Neutrophil (primary cell): Measurements from ENCODE around the gene TAF10.

ENCODE experiments used
- H3K27ac ChIP-seq: fragments of 200-600 bp; sonication (generic); 2 replicates; pipeline ENCODE4 v1.5.1; 2016; ENCODE audit warnings: mild to moderate bottlenecking, moderate library complexity
- H3K27me3 ChIP-seq: fragments of 200-600 bp; sonication (generic); 2 replicates; pipeline ENCODE4 v1.6.0; 2016; ENCODE audit warnings: mild to moderate bottlenecking
- H3K36me3 ChIP-seq: fragments of 200-600 bp; sonication (generic); 2 replicates; pipeline ENCODE4 v1.5.1; 2017
- H3K4me1 ChIP-seq, 2 experiments: fragments of 200-600 bp in 1 of 2; sonication (generic) in 1 of 2; 1 replicate in 1 of 2; 2 replicates in 1 of 2; pipeline versions ENCODE4 v1.5.1 to v1.6.1; 2013 to 2016; ENCODE audit warnings: low read depth in 1 of 2, low read length in 1 of 2, mild to moderate bottlenecking in 1 of 2, moderate library complexity in 1 of 2; ENCODE audit not compliant: control insufficient read depth in 1 of 2, insufficient read depth in 1 of 2
- H3K4me3 ChIP-seq, 2 experiments: fragments of 200-600 bp in 1 of 2; sonication (generic) in 1 of 2; 1 replicate in 1 of 2; 2 replicates in 1 of 2; pipeline ENCODE4 v1.5.1; 2013 to 2016; ENCODE audit warnings: low read depth in 1 of 2, low read length in 1 of 2, mild to moderate bottlenecking in 1 of 2, moderate library complexity in 1 of 2
- H3K9me3 ChIP-seq: fragments of 200-600 bp; sonication (generic); 2 replicates; pipeline ENCODE4 v1.5.1; 2016
- CTCF ChIP-seq: fragments of 200-600 bp; sonication (generic); IDR thresholded peaks from 2 replicates; pipeline ENCODE4 v1.5.1; 2016; ENCODE audit warnings: antibody characterized with exemption

TAF10 gene

GRCh38 chr11:6629892-6630631 lies 18.0 kb upstream of the TAF10 start:
- Histone ChIP-seq H3K36me3 (no peaks in the 10 kb centered on the region), H3K4me3 (no peak overlapping the region), H3K4me1 (peaks cover 4% of the 10 kb centered on the region in 2 experiments), H3K27me3 (no peaks in the 10 kb centered on the region), H3K27ac (no peak overlapping the region), H3K9me3 (no peaks in the 10 kb centered on the region)
- no peak for TF ChIP-seq CTCF

DNA sequence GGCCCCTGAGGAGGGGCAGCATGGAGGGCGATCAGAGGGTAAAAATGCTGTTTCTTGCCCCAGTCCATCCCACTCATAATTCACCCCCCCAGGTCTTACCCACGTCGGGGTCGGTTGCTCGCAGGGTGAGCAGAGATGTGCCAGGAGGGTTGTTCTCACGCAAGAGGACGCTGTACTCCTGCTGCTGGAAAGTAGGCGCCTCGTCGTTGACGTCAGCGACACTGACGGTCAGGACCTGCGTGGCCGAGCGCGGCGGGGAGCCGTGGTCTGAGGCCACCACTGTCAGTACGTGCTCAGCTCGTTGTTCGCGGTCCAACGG lies 17.5 kb upstream of the TAF10 start:
- Histone ChIP-seq H3K27ac (no peak overlapping the region), H3K36me3 (no peaks in the 10 kb centered on the region)
- no peak for TF ChIP-seq CTCF

GRCh38 chr11:6628526-6628925 lies 16.5 kb upstream of the TAF10 start:
- Histone ChIP-seq H3K4me3 (no peak overlapping the region), H3K4me1 (no peaks in the 10 kb centered on the region), H3K9me3 (no peaks in the 10 kb centered on the region), H3K27me3 (no peaks in the 10 kb centered on the region), H3K36me3 (no peaks in the 10 kb centered on the region), H3K27ac (no peak overlapping the region)
- no peak for TF ChIP-seq CTCF

More for the DNA sequence above, 17.5 kb upstream of the TAF10 start:
- Histone ChIP-seq H3K4me1 (no peaks in the 10 kb centered on the region), H3K4me3 (no peak overlapping the region), H3K27me3 (no peaks in the 10 kb centered on the region), H3K9me3 (no peaks in the 10 kb centered on the region)

- no peaks in the 10 kb centered on the region for H3K36me3 ChIP-seq
- H3K27me3 ChIP-seq, result no peaks in the 10 kb centered on the region
- H3K27ac ChIP-seq, result no peak overlapping the region
- no peak for TF ChIP-seq CTCF
- H3K4me3 ChIP-seq, result no peak overlapping the region
- H3K4me1 ChIP-seq, result no peaks in the 10 kb centered on the region
- H3K9me3 ChIP-seq, result no peaks in the 10 kb centered on the region
Measured at GRCh38 chr11:6627762-6628241, 15.8 kb upstream of the TAF10 start.

DNA sequence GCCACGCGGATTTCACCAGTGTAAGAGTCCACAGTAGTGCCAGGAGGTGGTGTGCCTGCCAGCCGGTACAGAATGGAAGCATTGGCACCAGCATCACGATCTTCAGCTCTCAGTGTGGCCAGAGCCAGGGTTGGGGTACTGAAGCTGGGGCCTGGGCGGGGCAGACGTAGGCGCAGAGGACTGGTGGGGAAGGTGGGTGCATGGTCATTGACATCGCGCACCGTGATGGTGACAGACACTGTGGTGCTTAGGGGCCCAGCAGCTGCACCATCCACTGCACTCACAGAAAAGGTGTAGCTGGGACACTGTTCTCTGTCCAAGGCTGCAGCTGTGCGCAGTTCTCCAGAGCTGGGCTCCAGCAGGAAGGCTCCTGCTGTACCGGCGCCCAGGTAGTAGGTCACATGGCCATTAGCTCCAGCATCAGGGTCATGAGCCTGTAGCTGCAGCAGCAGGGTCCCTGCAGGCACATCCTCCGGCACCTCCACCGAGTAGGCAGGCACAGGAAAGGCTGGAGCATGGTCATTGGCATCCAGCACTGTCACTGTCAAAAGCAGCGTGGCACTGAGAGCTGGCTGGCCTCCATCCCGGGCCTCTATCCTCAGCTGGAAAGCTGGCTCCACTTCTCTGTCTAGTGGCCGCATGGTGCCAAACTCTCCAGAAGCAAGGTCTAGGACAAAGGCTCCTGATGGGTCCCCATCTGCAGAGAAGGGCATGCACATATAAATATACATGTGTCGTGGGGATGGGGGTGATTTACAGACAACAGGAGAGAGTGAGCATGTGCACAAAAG lies 15.2 kb upstream of the TAF10 start:
- H3K9me3 ChIP-seq, result no peaks in the 10 kb centered on the region
- H3K4me1 ChIP-seq, result no peaks in the 10 kb centered on the region
- H3K27me3 ChIP-seq, result no peaks in the 10 kb centered on the region
- no peak overlapping the region for H3K27ac ChIP-seq
- no peaks in the 10 kb centered on the region for H3K36me3 ChIP-seq
- no peak for TF ChIP-seq CTCF
- H3K4me3 ChIP-seq, result no peak overlapping the region
